Bone marrow (tissue), 2 donors: ENCODE measurements around the gene ABCG8.

Experiments
- DNase-seq, 2 donors: peaks; one replicate each; lab custom pipeline; 2025; lab: John Stamatoyannopoulos, UW

Gene ABCG8

DNA sequence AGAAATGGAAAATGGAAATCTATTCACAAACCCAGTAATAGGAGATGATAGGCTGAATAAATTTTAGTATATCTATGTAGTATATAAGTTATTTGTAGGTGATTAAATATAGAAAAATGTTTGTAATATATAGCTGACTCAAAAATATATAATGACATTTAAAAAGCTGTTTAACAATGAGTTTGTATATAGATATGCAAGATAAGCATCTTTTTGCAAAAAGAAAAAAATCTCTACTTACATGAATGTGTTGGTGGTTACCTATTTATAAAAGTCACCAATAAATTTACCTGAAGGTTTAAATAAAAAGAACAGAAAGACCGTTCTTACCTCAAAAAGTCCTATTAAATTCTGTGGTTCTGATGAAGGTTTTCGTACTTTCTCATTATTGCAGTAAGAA, 85.7 kb downstream of the ABCG8 start:
- no peak for DNase-seq

DNA sequence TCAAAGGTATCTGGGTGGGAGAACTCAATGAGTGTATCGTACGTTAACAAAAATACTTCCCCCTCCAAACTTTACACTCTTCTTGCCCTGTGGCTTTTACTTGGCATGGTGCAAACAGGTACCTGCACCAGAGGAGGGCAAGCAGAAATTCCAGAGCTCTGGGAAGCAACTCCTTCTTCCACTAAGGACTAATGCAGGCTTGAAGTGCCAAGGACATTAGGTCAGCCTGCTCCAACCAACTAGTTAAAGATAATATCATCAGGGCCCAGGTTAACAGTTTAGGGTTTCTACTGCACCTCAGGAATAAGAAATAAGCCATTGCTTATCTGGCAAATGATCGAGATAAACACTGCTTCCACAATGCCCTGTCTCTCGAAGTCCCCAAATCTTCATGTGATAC, 86.7 kb downstream of the ABCG8 start:
- DNase-seq: no peak

DNA sequence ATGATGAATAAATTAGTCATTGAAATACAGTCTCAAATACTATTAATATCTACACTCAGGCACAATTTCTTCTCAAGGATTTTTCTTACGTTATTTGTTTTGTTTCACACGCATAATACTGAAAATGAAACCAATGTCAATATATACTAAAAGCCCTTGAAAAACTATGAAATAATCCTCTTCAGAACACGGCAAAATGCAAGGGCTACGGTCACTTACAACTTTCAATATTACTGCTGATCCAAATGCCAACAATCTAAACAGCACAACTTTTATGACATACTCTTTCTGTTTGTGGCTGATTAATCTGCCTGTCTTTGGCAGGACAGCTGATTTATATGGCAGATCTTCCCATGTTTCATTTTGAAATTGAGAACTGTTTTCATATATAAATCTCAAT, 88.7 kb downstream of the ABCG8 start:
- DNase-seq: no peak

DNA sequence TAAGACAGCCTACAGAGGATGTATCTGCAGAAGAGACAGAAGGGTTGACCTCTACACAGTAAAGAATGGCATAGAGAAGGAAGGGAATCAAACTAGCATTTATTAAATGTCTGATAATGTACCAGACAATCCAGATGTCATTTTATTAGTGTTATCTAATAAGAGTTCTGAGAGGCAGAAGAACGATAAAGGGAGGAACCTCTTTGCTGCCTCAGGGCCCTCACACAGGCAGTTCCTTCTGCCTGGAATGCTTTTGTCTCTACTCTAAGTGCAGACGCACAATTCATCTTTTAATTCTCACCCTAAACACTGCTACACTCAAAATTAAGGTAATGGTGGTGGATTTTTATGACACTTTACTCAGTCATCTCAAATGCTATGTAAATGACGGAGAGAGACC, 92.5 kb downstream of the ABCG8 start:
- DNase-seq: no peak
